Measurements from ENCODE around the gene CCDC57.

DNA sequence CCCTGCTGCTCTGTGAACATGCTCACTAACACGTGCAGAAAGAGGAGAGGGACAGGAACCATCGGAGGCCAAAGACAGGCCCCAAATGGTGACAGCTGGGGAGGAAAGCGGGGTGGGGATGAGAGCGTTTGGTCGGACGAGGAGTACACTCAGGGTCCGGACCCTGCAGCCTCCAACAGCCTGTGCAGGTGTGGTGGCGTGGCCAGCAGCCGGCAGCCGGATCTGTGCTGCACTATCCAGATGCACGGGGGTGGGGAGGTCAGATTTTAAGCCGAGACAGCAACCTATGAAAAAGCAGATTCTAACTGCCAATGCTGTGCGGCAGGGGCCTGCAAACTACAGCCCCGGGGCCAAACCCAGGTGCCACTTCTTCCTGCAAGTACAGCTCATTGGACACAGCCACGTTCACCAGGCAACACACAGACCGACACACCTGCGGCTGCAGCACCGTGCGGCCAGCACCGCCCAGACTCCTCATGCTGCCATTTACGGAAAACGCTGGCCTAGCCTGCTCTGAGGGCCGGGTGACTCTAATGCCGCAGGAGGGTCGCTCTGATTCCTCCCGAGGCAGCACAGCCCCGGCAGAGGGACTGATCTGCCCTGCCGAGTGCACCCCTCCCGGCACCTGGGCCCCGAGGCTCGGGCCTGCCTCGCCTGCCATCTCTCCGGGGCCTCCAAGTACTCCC is 37.4 kb upstream of the CCDC57 start:
- no peak for TF ChIP-seq GATA2 (IDR thresholded peaks at IDR 0.05; ENCODE audit: low read depth, low read length)
- no peak for TF ChIP-seq GATA3 (IDR thresholded peaks at IDR 0.05; ENCODE audit: low read depth, low read length)
